CD4-positive, alpha-beta T cell treated with Interleukin-10 for 1 hour (primary cell): ENCODE results near the gene BTG1.
"Not testable (repeated sequence)": the region's sequence is repeated elsewhere in the genome, so short reads cannot be mapped to it uniquely, and the experiment has no call there.

Experiments used
- DNase-seq: peaks from one replicate; pipeline ENCODE4 v3.0.0-alpha.2; 2020

The BTG1 gene

DNA sequence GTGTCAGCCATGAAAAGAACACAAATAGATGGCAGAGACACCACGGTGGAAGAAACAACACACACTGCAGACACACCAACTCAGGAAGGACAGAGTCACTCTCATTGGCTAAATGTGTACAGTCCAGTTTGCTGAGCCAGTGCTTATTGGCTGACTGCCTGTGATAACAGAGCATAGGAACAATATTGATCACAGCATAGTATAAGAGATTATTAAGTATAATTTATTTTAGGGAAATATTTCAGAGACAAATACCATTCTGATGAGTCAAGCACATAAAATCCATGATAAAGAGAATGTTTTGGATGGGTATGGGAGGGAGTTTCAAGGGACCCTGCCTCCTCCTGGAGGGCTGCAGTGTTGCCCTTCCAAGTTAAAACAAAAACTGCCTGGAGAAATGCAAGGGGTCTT lies 50.9 kb downstream of the BTG1 start:
- no peak for DNase-seq

- not testable (repeated sequence) for DNase-seq
These were observed 51.3 kb downstream of the BTG1 start for GRCh38 chr12:92094301-92094700.
